ENCODE measurements around the gene LAYN. TPM values are rescaled to one million over a fixed set of nuclear protein-coding genes. Genes with fewer than 3 reads are reported as not detected.

Gene LAYN
- total and polyA plus RNA-seq, 9 of the 15 experiments (the other 6 are each of a cell fraction or from before 2014, with no cell fraction given), result not detected

- Histone ChIP-seq H3K27ac (ENCODE audit: extremely low read depth, low read depth, low read length) (peak overlapping the region; percentile 69), H3K4me3 (peak overlapping the region; percentile 32), H4K20me1 (replicated peaks; ENCODE audit: control insufficient read depth, insufficient read depth, low read length) (0 out of 2 replicates have a peak, but pooled peaks cover 4% of the 10 kb centered on the region), H3K79me2 (ENCODE audit: control insufficient read depth, insufficient read depth, low read length) (peaks cover 42% of the 10 kb centered on the region), H3K4me1 (replicated peaks in 1 of 2; ENCODE audit: control insufficient read depth in 2 of 2, insufficient read depth in 2 of 2, low read length in 2 of 2) (peaks cover 14 to 17% of the 10 kb centered on the region in 2 experiments; a peak in 4 of 5 replicates), H3K9me1 (ENCODE audit: control insufficient read depth, insufficient read depth, low read length) (no peaks in the 10 kb centered on the region), H3K4me2 (ENCODE audit: insufficient read depth, low read length) (peak overlapping the region; percentile 64), H3K27me3 (ENCODE audit: control insufficient read depth in 2 of 2, insufficient read depth in 2 of 2, low read length in 2 of 2) (no peaks in the 10 kb centered on the region), H2AFZ (ENCODE audit: low read depth, low read length) (peak overlapping the region; percentile 96), H3K36me3 (ENCODE audit: control insufficient read depth, insufficient read depth, low read length) (no peaks in the 10 kb centered on the region), H3K9me3 (replicated peaks; ENCODE audit: control insufficient read depth, insufficient read depth, low read depth, low read length) (no peaks in the 10 kb centered on the region), H3K9ac (ENCODE audit: insufficient read depth in 1 of 2, low read depth in 2 of 2, low read length in 2 of 2) (peak overlapping the region; percentile 75 to 90)
- in situ Hi-C loops (cut with MboI) (loop anchor here (5.0 to 10.0 kb wide), 4 partner anchors 176 to 623 kb away; partner anchors contain the start of gene PTS), intact Hi-C loops (cut with micrococcal nuclease) (loop anchor here (5.0 to 10.0 kb wide), 4 partner anchors 34 to 683 kb away; no protein-coding TSS in a partner anchor)
- FAIRE-seq (no peak), ATAC-seq (no peak), DNase-seq (ENCODE audit: extremely low read depth in 1 of 4, low spot score in 3 of 4) (no peak)
- CTCF ChIA-PET (ENCODE audit: low intra/inter-chr PET ratio), result interaction anchor here (0.7 to 5.8 kb wide), 3 partner anchors 175 to 395 kb away, joined by 3 to 38 read pairs (median 19); no protein-coding TSS in a partner anchor
- WGBS (ENCODE audit: insufficient coverage, low coverage, missing lambda C conversion rate), result 11% methylated on average over 9 of the region's 9 CpGs
- no TSS peak for BruUV-seq (replicated peaks)
- POLR2A ChIA-PET, result interaction anchor here (0.6 to 0.9 kb wide), 2 partner anchors 9 to 241 kb away, joined by 3 read pairs; no protein-coding TSS in a partner anchor
- no peak for TF ChIP-seq PHB2 (IDR thresholded peaks at IDR 0.05; ENCODE audit: low read depth)
- no peak for TF ChIP-seq ZBED1 (IDR thresholded peaks at IDR 0.05)
- 0 out of 2 replicates have a peak, but pooled peaks have one; percentile 27 for TF ChIP-seq ZNF395 (CRISPR knock-in tag; IDR thresholded peaks at IDR 0.05)
- TF ChIP-seq ZBTB33 (CRISPR knock-in tag; IDR thresholded peaks at IDR 0.05), result no peak
- TF ChIP-seq, protein P1, sequence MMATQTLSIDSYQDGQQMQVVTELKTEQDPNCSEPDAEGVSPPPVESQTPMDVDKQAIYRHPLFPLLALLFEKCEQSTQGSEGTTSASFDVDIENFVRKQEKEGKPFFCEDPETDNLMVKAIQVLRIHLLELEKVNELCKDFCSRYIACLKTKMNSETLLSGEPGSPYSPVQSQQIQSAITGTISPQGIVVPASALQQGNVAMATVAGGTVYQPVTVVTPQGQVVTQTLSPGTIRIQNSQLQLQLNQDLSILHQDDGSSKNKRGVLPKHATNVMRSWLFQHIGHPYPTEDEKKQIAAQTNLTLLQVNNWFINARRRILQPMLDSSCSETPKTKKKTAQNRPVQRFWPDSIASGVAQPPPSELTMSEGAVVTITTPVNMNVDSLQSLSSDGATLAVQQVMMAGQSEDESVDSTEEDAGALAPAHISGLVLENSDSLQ (IDR thresholded peaks at IDR 0.05), result peak; percentile 33; the same call in 1 of the 2 replicates
- no peak for TF ChIP-seq MAFF (IDR thresholded peaks at IDR 0.05; ENCODE audit: low read length)
- TF ChIP-seq MEIS2 (IDR thresholded peaks at IDR 0.05; ENCODE audit: partially characterized antibody), result no peak
- TF ChIP-seq POLR2A (conservative IDR thresholded peaks at IDR 0.05), result 0 out of 2 replicates have a peak, but pooled peaks have one; percentile 46
- TF ChIP-seq SMARCC2 (IDR thresholded peaks at IDR 0.05; ENCODE audit: low read depth), result 0 out of 2 replicates have a peak, but pooled peaks have one; percentile 59
- TF ChIP-seq ZNF24 (IDR thresholded peaks at IDR 0.05), result no peak
- TF ChIP-seq RBM39 (optimal IDR thresholded peaks at IDR 0.05; ENCODE audit: low read depth, low read length), result no peak
- TF ChIP-seq MNT (conservative IDR thresholded peaks at IDR 0.05), result peak in 1 of 2 experiments; percentile 26; a peak in 1 of 4 replicates
- no peak for TF ChIP-seq RUNX1 (IDR thresholded peaks at IDR 0.05; ENCODE audit: low read depth)
- no peak for TF ChIP-seq SIRT6 (IDR thresholded peaks at IDR 0.05; ENCODE audit: low read depth, low read length)
Measured at GRCh38 chr11:111601636-111601978, 61.1 kb downstream of the LAYN start.

Data from K562 (cell line).